HepG2 (cell line): Measurements from ENCODE around the gene BCL2L1. TPM values are rescaled to one million over a fixed set of nuclear protein-coding genes. Genes with fewer than 3 reads are reported as not detected.
A peak's percentile ranks its signal among the peaks of the same experiment; 100 is the strongest.

Experiments
- AGO1 ChIP-seq: fragments of 200-400 bp; formaldehyde crosslinking; IDR thresholded peaks from 2 replicates; pipeline ENCODE4 v1.6.1; 2017; ENCODE audit warnings: mild to moderate bottlenecking, low read depth, low read length, moderate library complexity; ENCODE audit not compliant: poor library complexity, severe bottlenecking
- ARID3A ChIP-seq: IDR thresholded peaks from 2 replicates; pipeline ENCODE4 v1.6.1; 2012; ENCODE audit warnings: low read depth, low read length, improper control_type of control experiment
- GATAD2A ChIP-seq: IDR thresholded peaks from 2 replicates; pipeline ENCODE4 v1.6.1; 2016
- IRF1 ChIP-seq: sonication (generic); formaldehyde crosslinking; IDR thresholded peaks from 2 replicates; pipeline ENCODE4 v1.4.0; 2020; ENCODE audit warnings: low read depth, mild to moderate bottlenecking, missing genetic modification reagents
- MIER3 ChIP-seq: IDR thresholded peaks from 2 replicates; pipeline ENCODE4 v1.6.1; 2016; ENCODE audit warnings: missing compliant biosample characterization, borderline replicate concordance
- MXI1 ChIP-seq: IDR thresholded peaks from 3 replicates; pipeline ENCODE4 v1.6.1; 2012; ENCODE audit warnings: low read depth, low read length, inconsistent platforms, borderline replicate concordance
- PHF8 ChIP-seq: sonication (generic); formaldehyde crosslinking; IDR thresholded peaks from 2 replicates; pipeline ENCODE4 v1.5.0; 2020; ENCODE audit warnings: missing genetic modification reagents
- RXRB ChIP-seq: IDR thresholded peaks from 2 replicates; pipeline ENCODE4 v1.6.1; 2016; ENCODE audit warnings: borderline replicate concordance, missing genetic modification reagents, missing compliant biosample characterization
- SP5 ChIP-seq: IDR thresholded peaks from 2 replicates; pipeline ENCODE4 v1.6.1; 2016; ENCODE audit warnings: low read depth, borderline replicate concordance
- TRAFD1 ChIP-seq: sonication (generic); formaldehyde crosslinking; IDR thresholded peaks from 2 replicates; pipeline ENCODE4 v1.5.1; 2020; ENCODE audit warnings: missing genetic modification reagents, mild to moderate bottlenecking, borderline replicate concordance
- ZBTB1 ChIP-seq: sonication (generic); formaldehyde crosslinking; IDR thresholded peaks from 2 replicates; pipeline ENCODE4 v1.4.0; 2020; ENCODE audit warnings: missing genetic modification reagents, borderline replicate concordance
- ZNF574 ChIP-seq: sonication (generic); formaldehyde crosslinking; IDR thresholded peaks from 2 replicates; pipeline ENCODE4 v1.4.0; 2020; ENCODE audit warnings: missing genetic modification reagents
- ZNF646 ChIP-seq: sonication (generic); formaldehyde crosslinking; IDR thresholded peaks from 2 replicates; pipeline ENCODE4 v1.9.0; 2021; ENCODE audit warnings: mild to moderate bottlenecking, missing genetic modification reagents
- polyA plus RNA-seq, 8 experiments: library from polyadenylated mRNA; depleted of rRNA in 3 of 8; stranded (reverse) in 7 of 8; unstranded in 1 of 8; fragments of >200 nt; fragmentation: Illumina TruSeq in 4 of 8; extraction: Trizol in 4 of 8; gene quantifications; 2 replicates each; pipeline versions ENCODE4 v1.2.1 to v1.2.3, GENCODE V29; 2011 to 2016; ENCODE audit warnings: low read depth in 4 of 8, missing spikeins in 1 of 8, mixed read lengths in 1 of 8; ENCODE audit not compliant: insufficient read depth in 1 of 8
- total RNA-seq, 5 experiments: library from RNA; depleted of rRNA; stranded (reverse); fragments of >200 nt; fragmentation: Illumina TruSeq; extraction: Trizol; gene quantifications; 2 replicates each; pipeline ENCODE4 v1.2.3, GENCODE V29; 2016; ENCODE audit warnings: low read depth in 1 of 5

Gene BCL2L1
- total and polyA plus RNA-seq, 2 of the 13 experiments (the other 11 are each of a cell fraction or from before 2014, with no cell fraction given): 164 to 258 TPM

DNA sequence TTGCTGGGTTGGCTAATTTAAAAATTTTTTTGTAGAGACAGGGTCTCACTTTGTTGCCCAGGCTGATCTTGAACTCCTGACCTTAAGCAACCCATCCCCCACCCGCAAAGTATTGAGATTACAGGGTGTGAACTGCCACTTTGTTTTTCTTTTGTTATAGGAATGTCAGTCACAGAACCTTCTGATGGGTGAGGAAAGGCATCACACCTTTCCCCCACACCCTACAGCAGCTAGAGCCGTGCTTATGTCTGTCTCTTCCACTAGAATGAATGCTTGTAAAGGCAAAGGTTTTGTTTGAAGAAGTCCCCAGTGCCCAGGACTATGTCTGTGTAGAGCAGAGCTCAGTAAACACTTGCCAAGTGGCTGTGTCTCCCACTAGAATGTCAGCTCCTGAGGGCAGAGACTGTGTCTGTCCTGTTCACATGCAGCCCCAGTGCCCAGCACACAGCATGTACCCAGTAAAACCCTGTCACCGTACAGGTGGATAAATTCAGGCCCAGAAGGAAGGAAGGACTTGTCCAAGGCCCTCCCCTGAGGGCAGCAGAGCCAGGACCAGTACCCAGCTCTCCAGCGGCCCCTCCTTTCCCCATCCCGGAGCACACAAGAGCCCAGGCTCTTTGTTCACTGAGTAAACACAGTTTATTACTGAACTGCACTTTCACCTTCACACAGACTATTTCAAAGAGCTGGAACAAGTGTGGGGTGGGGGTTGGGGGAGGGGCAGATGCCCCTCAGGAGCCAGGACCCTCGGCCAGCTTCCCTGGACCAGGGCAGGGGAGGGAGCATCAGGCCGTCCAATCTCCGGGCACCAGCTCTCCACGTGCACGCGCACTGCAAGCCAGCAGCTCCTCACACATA, 58.6 kb downstream of the BCL2L1 start (continued):
- TF ChIP-seq SP5: peak; percentile 85
- no peak for TF ChIP-seq TRAFD1
- no peak for TF ChIP-seq ZBTB1 (CRISPR knock-in tag)
- peak; percentile 41; the same call in 1 of the 2 replicates for TF ChIP-seq MIER3 (CRISPR knock-in tag)
- no peak for TF ChIP-seq ZNF646
- TF ChIP-seq RXRB (CRISPR knock-in tag): peak; percentile 85
- TF ChIP-seq ARID3A: 0 out of 2 replicates have a peak, but pooled peaks have one; percentile 15
- no peak for TF ChIP-seq IRF1 (CRISPR knock-in tag)
- TF ChIP-seq AGO1: no peak
- 0 out of 2 replicates have a peak, but pooled peaks have one; percentile 23 for TF ChIP-seq PHF8
- peak; percentile 15; the same call in 1 of the 2 replicates for TF ChIP-seq ZNF574 (CRISPR knock-in tag)
- peak; percentile 68; the same call in 1 of the 3 replicates for TF ChIP-seq MXI1
- TF ChIP-seq GATAD2A (CRISPR knock-in tag): peak; percentile 92
